H1 (cell line): ENCODE measurements around the gene NPR1. TPM values are rescaled to one million over a fixed set of nuclear protein-coding genes. Genes with fewer than 3 reads are reported as not detected.

Source experiments
- CTCF ChIA-PET: fragments of 300-600 bp; sonication (Branson Sonifier 250); formaldehyde crosslinking; loops from one replicate; lab custom pipeline; 2021; ENCODE audit not compliant: partially characterized antibody; lab: Charles Lee
- POLR2A ChIA-PET: fragments of 300-600 bp; sonication (Branson Sonifier 250); formaldehyde crosslinking; loops from one replicate; lab custom pipeline; 2021; ENCODE audit warnings: inconsistent platforms; ENCODE audit not compliant: partially characterized antibody; lab: Charles Lee
- DNase-seq, 2 experiments: peaks; one replicate each; pipeline versions ENCODE4 v3.0.0 to v3.0.0-alpha.2; 2010 to 2022; ENCODE audit warnings: low spot score in 2 of 2, low read depth in 1 of 2, mixed read lengths in 1 of 2
- FAIRE-seq: peaks from 2 replicates; lab custom pipeline; 2011; peaks lifted over from hg19 to GRCh38; lab: Jason Lieb, UNC
- H2AFZ ChIP-seq: 2 replicates; pipeline ENCODE4 v1.8.1; 2012; ENCODE audit warnings: low read length, inconsistent platforms
- H2AK5ac ChIP-seq: 2 replicates; pipeline ENCODE4 v1.6.1; 2013; ENCODE audit warnings: low read depth, low read length
- H2BK120ac ChIP-seq: replicated peaks from 2 replicates; pipeline ENCODE3; 2013; ENCODE audit warnings: low read depth, low read length, inconsistent platforms
- H2BK12ac ChIP-seq: 2 replicates; pipeline ENCODE4 v1.6.1; 2013; ENCODE audit warnings: low read depth, low read length
- H2BK15ac ChIP-seq: 2 replicates; pipeline ENCODE4 v1.6.1; 2013; ENCODE audit warnings: low read length
- H2BK20ac ChIP-seq: 2 replicates; pipeline ENCODE4 v1.6.1; 2013; ENCODE audit warnings: low read length
- H2BK5ac ChIP-seq: 2 replicates; pipeline ENCODE4 v1.6.1; 2013; ENCODE audit warnings: low read depth, low read length
- H3K14ac ChIP-seq: 2 replicates; pipeline ENCODE4 v1.6.1; 2013; ENCODE audit warnings: inconsistent platforms; ENCODE audit not compliant: insufficient read length
- H3K18ac ChIP-seq: 2 replicates; pipeline ENCODE4 v1.6.1; 2013; ENCODE audit warnings: low read length; ENCODE audit errors: extremely low read depth
- H3K23ac ChIP-seq: 2 replicates; pipeline ENCODE4 v1.6.1; 2013; ENCODE audit warnings: inconsistent platforms; ENCODE audit not compliant: insufficient read length
- H3K23me2 ChIP-seq: 2 replicates; pipeline ENCODE4 v1.6.1; 2013; ENCODE audit warnings: low read depth, low read length
- H3K27ac ChIP-seq: 2 replicates; pipeline ENCODE4 v1.6.1; 2011; ENCODE audit warnings: low read depth, low read length, inconsistent platforms
- H3K27me3 ChIP-seq, 4 experiments: replicated peaks in 1 of 4; 1 replicate in 1 of 4; 2 replicates in 3 of 4; pipeline versions ENCODE4 v1.6.1 to v1.8.1; 2011 to 2013; ENCODE audit warnings: low read length in 3 of 4, mild to moderate bottlenecking in 3 of 4, inconsistent platforms in 2 of 4, mixed read lengths in 2 of 4, moderate library complexity in 1 of 4; ENCODE audit not compliant: control insufficient read depth in 3 of 4, insufficient read depth in 3 of 4; ENCODE audit errors: extremely low read depth in 1 of 4
- H3K36me3 ChIP-seq, 4 experiments: 2 replicates each; pipeline versions ENCODE4 v1.6.1 to v1.8.1; 2011 to 2013; ENCODE audit warnings: mild to moderate bottlenecking in 4 of 4, low read length in 3 of 4, moderate library complexity in 2 of 4, control low read depth in 1 of 4, inconsistent platforms in 1 of 4; ENCODE audit not compliant: insufficient read depth in 4 of 4, control insufficient read depth in 2 of 4
- H3K4ac ChIP-seq: replicated peaks from 2 replicates; pipeline ENCODE3; 2013; ENCODE audit warnings: low read length, low read depth, mixed read lengths, inconsistent platforms; ENCODE audit not compliant: insufficient read length
- H3K4me1 ChIP-seq, 4 experiments: replicated peaks in 1 of 4; 1 replicate in 1 of 4; 2 replicates in 3 of 4; pipeline versions ENCODE4 v1.6.1 to v1.8.1; 2011 to 2013; ENCODE audit warnings: low read length in 3 of 4, inconsistent platforms in 2 of 4, mixed read lengths in 1 of 4; ENCODE audit not compliant: insufficient read depth in 4 of 4, control insufficient read depth in 3 of 4
- H3K4me2 ChIP-seq, 2 experiments: 2 replicates each; pipeline versions ENCODE4 v1.6.1 to v1.8.1; 2011 to 2013; ENCODE audit warnings: low read depth in 2 of 2, low read length in 2 of 2, control low read depth in 1 of 2, inconsistent platforms in 1 of 2, mild to moderate bottlenecking in 1 of 2; ENCODE audit not compliant: insufficient read depth in 1 of 2
- H3K4me3 ChIP-seq, 4 experiments: fragments of 200-600, 300-600 bp in 1 of 4; sonication (generic), shearing (Covaris generic), sonication (Bioruptor Twin) in 1 of 4; 2 replicates each; pipeline versions ENCODE4 v1.5.1 to v1.8.1; 2011 to 2016; ENCODE audit warnings: low read length in 4 of 4, low read depth in 3 of 4, control low read depth in 2 of 4, inconsistent platforms in 2 of 4, mild to moderate bottlenecking in 2 of 4, mixed read lengths in 1 of 4, moderate library complexity in 1 of 4; ENCODE audit not compliant: insufficient read depth in 2 of 4; ENCODE audit errors: extremely low read depth in 1 of 4
- H3K56ac ChIP-seq: replicated peaks from 2 replicates; pipeline ENCODE3; 2013; ENCODE audit warnings: low read depth, mild to moderate bottlenecking, mixed read lengths, low read length, inconsistent platforms; ENCODE audit not compliant: insufficient read length
- H3K79me1 ChIP-seq: 2 replicates; pipeline ENCODE4 v1.6.1; 2013; ENCODE audit warnings: low read depth, low read length, control low read depth
- H3K79me2 ChIP-seq, 2 experiments: 2 replicates each; pipeline versions ENCODE4 v1.6.1 to v1.8.1; 2012 to 2013; ENCODE audit warnings: low read length in 2 of 2, mild to moderate bottlenecking in 2 of 2, inconsistent platforms in 1 of 2; ENCODE audit not compliant: insufficient read depth in 2 of 2, control insufficient read depth in 1 of 2
- H3K9ac ChIP-seq, 4 experiments: replicated peaks in 1 of 4; 1 replicate in 1 of 4; 2 replicates in 3 of 4; pipeline versions ENCODE4 v1.6.1 to v1.8.1; 2011 to 2013; ENCODE audit warnings: low read depth in 3 of 4, low read length in 3 of 4, control low read depth in 2 of 4, mild to moderate bottlenecking in 2 of 4, moderate library complexity in 2 of 4, inconsistent platforms in 1 of 4; ENCODE audit errors: extremely low read depth in 1 of 4
- H3K9me3 ChIP-seq, 2 experiments: 2 replicates each; pipeline versions ENCODE4 v1.6.1 to v1.8.1; 2012 to 2013; ENCODE audit warnings: mild to moderate bottlenecking in 2 of 2, moderate library complexity in 2 of 2, control low read depth in 1 of 2, inconsistent platforms in 1 of 2, low read depth in 1 of 2, low read length in 1 of 2, mixed read lengths in 1 of 2; ENCODE audit not compliant: insufficient read depth in 2 of 2
- H4K20me1 ChIP-seq, 2 experiments: replicated peaks in 1 of 2; 2 replicates each; pipeline versions ENCODE3 to v1.8.1; 2011 to 2013; ENCODE audit warnings: inconsistent platforms in 2 of 2, low read length in 2 of 2, mild to moderate bottlenecking in 1 of 2; ENCODE audit not compliant: insufficient read depth in 2 of 2, control insufficient read depth in 1 of 2
- H4K5ac ChIP-seq: 2 replicates; pipeline ENCODE4 v1.6.1; 2013; ENCODE audit warnings: low read length, low read depth, mixed read lengths, inconsistent platforms; ENCODE audit not compliant: insufficient read length
- H4K8ac ChIP-seq: 2 replicates; pipeline ENCODE4 v1.8.0; 2013; ENCODE audit warnings: mild to moderate bottlenecking, moderate library complexity, low read length, inconsistent platforms; ENCODE audit not compliant: insufficient read depth; ENCODE audit errors: extremely low read depth
- H4K91ac ChIP-seq: replicated peaks from 2 replicates; pipeline ENCODE3; 2013; ENCODE audit warnings: low read length, mixed read lengths, inconsistent platforms; ENCODE audit not compliant: insufficient read length
- CEBPB ChIP-seq: IDR thresholded peaks from 2 replicates; pipeline ENCODE4 v1.6.1; 2012; ENCODE audit warnings: low read depth, low read length
- EP300 ChIP-seq, 2 experiments: IDR thresholded peaks; 1 replicate in 1 of 2; 2 replicates in 1 of 2; pipeline ENCODE4 v1.6.1; 2011 to 2012; ENCODE audit warnings: low read depth in 2 of 2, low read length in 2 of 2, mild to moderate bottlenecking in 2 of 2, borderline replicate concordance in 1 of 2, inconsistent platforms in 1 of 2, moderate library complexity in 1 of 2
- NANOG ChIP-seq: IDR thresholded peaks from 2 replicates; pipeline ENCODE4 v1.6.1; 2011; ENCODE audit warnings: low read length, low read depth, mild to moderate bottlenecking, inconsistent platforms; ENCODE audit not compliant: insufficient read depth, poor library complexity, severe bottlenecking
- SIN3A ChIP-seq, 2 experiments: IDR thresholded peaks in 1 of 2; conservative IDR thresholded peaks in 1 of 2; 2 replicates each; pipeline ENCODE4 v1.6.1; 2011 to 2012; ENCODE audit warnings: low read length in 2 of 2, improper control_type of control experiment in 1 of 2, low read depth in 1 of 2, mild to moderate bottlenecking in 1 of 2
- SP2 ChIP-seq: IDR thresholded peaks from 2 replicates; pipeline ENCODE4 v1.6.1; 2012; ENCODE audit warnings: mild to moderate bottlenecking, low read length, inconsistent platforms
- SRF ChIP-seq: IDR thresholded peaks from 2 replicates; pipeline ENCODE4 v1.6.1; 2011; ENCODE audit warnings: mild to moderate bottlenecking, low read depth, low read length, moderate library complexity
- TCF12 ChIP-seq: IDR thresholded peaks from 2 replicates; pipeline ENCODE4 v1.6.1; 2011; ENCODE audit warnings: low read depth, mild to moderate bottlenecking, low read length
- WGBS, 2 experiments: shearing (Covaris generic) in 1 of 2; methylation state at CpG; one replicate each; pipeline versions ENCODE4 v1.1.6 to v1.1.7; 2013 to 2015; ENCODE audit warnings: low lambda C conversion rate in 2 of 2, mixed read lengths in 2 of 2, inconsistent platforms in 1 of 2, low coverage in 1 of 2, missing lambda C conversion rate in 1 of 2; ENCODE audit not compliant: insufficient replicate concordance in 2 of 2, insufficient coverage in 1 of 2, insufficient read length in 1 of 2; ENCODE audit errors: extremely low coverage in 1 of 2, missing lambda C conversion rate in 1 of 2; 5-methylcytosine and 5-hydroxymethylcytosine counted together
- polyA plus RNA-seq, 7 experiments: library from polyadenylated mRNA; depleted of rRNA in 3 of 7; stranded (reverse) in 5 of 7; unstranded in 2 of 7; fragments of >200 nt in 5 of 7; fragments of 200-250 nt in 2 of 7; gene quantifications; 1 replicate in 5 of 7; 2 replicates in 1 of 7; 4 replicates in 1 of 7; pipeline versions ENCODE4 v1.2.1 to v1.2.3, GENCODE V29; 2011 to 2013; ENCODE audit warnings: missing spikeins in 2 of 7, mixed read lengths in 2 of 7
- total RNA-seq: library from RNA; stranded (reverse); fragmentation: NEBNext Ultra II Directional; extraction: Animal tissue kit (Norgen Biotek cat#: 25700); gene quantifications from 2 replicates; pipeline ENCODE4 v1.2.1, GENCODE V29; 2021
- TF ChIP-seq, protein P1 (sequence below): IDR thresholded peaks from 2 replicates; pipeline ENCODE4 v1.6.1; 2011; ENCODE audit warnings: low read length, improper control_type of control experiment

NPR1 gene
- total and polyA plus RNA-seq, 2 of the 8 experiments (the other 6 are each of a cell fraction or from before 2014, with no cell fraction given): 11.7 to 13.2 TPM

DNA sequence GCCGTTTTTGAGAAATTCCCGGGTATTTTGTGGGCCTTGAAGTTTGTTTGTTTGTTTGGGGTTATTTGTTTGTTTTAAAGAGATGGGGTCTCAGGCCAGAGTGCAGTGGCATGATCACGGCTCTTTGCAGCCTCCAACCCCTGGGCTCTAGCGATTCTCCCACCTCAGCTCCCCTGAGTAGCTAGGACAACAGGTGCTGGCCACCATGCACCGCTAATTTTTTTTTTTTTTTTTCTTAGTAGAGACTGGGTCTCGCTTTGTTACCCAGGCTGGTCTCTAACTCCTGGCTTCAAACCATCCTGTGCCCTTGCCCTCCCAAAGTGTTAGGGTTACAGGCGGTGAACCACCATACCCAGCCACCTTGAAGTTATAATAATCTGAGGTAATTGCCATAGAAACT lies 42.6 kb upstream of the NPR1 start:
- Histone ChIP-seq H3K18ac (no peak overlapping the region), H4K91ac (no peak overlapping the region), H3K23me2 (no peaks in the 10 kb centered on the region; the same call in 1 of the 2 replicates), H2AFZ (no peak overlapping the region), H2BK15ac (no peak overlapping the region), H3K27me3 (no peaks in the 10 kb centered on the region), H3K9ac (no peak overlapping the region), H4K5ac (no peak overlapping the region), H2BK12ac (no peak overlapping the region), H3K36me3 (peaks cover 31 to 51% (median 43%) of the 10 kb centered on the region in 4 experiments), H3K14ac (no peak overlapping the region), H3K79me1 (no peaks in the 10 kb centered on the region), H3K27ac (no peak overlapping the region), H4K8ac (no peak overlapping the region), H3K4me3 (peak overlapping the region in 1 of 4 experiments; percentile 97; a peak in 1 of 8 replicates), H3K56ac (no peak overlapping the region), H2BK120ac (no peak overlapping the region), H2BK20ac (no peak overlapping the region), H2AK5ac (no peak overlapping the region), H2BK5ac (no peak overlapping the region), H3K79me2 (peaks cover 0 to 43% of the 10 kb centered on the region in 2 experiments; a peak in 3 of 4 replicates), H4K20me1 (peaks cover 1 to 2% of the 10 kb centered on the region in 2 experiments), H3K4me1 (peaks cover 0 to 5% (median 4%) of the 10 kb centered on the region in 4 experiments; a peak in 5 of 7 replicates), H3K4me2 (peak overlapping the region in 1 of 2 experiments; percentile 33; a peak in 2 of 4 replicates), H3K4ac (no peak overlapping the region), H3K9me3 (no peaks in the 10 kb centered on the region), H3K23ac (no peak overlapping the region)
- no peak for TF ChIP-seq NANOG
- no peak for TF ChIP-seq EP300 (IDR thresholded peaks at IDR 0.05; ENCODE audit: borderline replicate concordance in 1 of 2, low read depth in 2 of 2, low read length in 2 of 2)
- TF ChIP-seq SIN3A (conservative IDR thresholded peaks at IDR 0.05 in 1 of 2, IDR thresholded peaks at IDR 0.05 in 1 of 2; ENCODE audit: low read depth in 1 of 2, low read length in 2 of 2): no peak
- TF ChIP-seq, protein P1, sequence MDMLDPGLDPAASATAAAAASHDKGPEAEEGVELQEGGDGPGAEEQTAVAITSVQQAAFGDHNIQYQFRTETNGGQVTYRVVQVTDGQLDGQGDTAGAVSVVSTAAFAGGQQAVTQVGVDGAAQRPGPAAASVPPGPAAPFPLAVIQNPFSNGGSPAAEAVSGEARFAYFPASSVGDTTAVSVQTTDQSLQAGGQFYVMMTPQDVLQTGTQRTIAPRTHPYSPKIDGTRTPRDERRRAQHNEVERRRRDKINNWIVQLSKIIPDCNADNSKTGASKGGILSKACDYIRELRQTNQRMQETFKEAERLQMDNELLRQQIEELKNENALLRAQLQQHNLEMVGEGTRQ: no peak
- no peak for TF ChIP-seq TCF12
- no peak for TF ChIP-seq SP2
- no peak for TF ChIP-seq SRF
- TF ChIP-seq CEBPB: no peak
- ChIA-PET POLR2A (interaction anchor here (0.7 to 16.2 kb wide), 9 partner anchors 10 to 487 kb away, joined by 3 to 343 read pairs (median 30); partner anchors contain the start of genes ILF2, S100A14, S100A16 and S100A6), CTCF (interaction anchor here (0.6 to 2.9 kb wide), 3 partner anchors 13 to 114 kb away, joined by 3 to 13 read pairs (median 7); no protein-coding TSS in a partner anchor)
- FAIRE-seq: no peak
- 89% methylated on average over 6 of the region's 7 CpGs; no CpG with 5 or more reads in 1 of the 2 experiments for WGBS, 2 experiments
- no peak for DNase-seq
